HepG2 (cell line): ENCODE data around the gene MFSD6. TPM values are rescaled to one million over a fixed set of nuclear protein-coding genes. Genes with fewer than 3 reads are reported as not detected.

Source experiments
- ATAC-seq: fragments of 200-7000 bp; cut with Tn5 transposase; 3 replicates; pipeline ENCODE4 v1.9.1; 2020; ENCODE audit warnings: mild to moderate bottlenecking, moderate library complexity
- BruUV-seq: library from RNA; stranded (reverse); fragments of 400-500 nt; replicated peaks from 2 replicates; lab custom pipeline; 2021; lab: Mats Ljungman, UMichigan
- CTCF ChIA-PET: fragments of 300-600 bp; formaldehyde crosslinking; extraction: SDS; loops from one replicate; lab custom pipeline; 2021; ENCODE audit warnings: low total read pairs, inconsistent platforms, low intra/inter-chr PET ratio; lab: Yijun Ruan, JAX
- POLR2A ChIA-PET: fragments of 350-600 bp; sonication (Branson Sonifier 250); formaldehyde crosslinking; loops from one replicate; lab custom pipeline; 2020; ENCODE audit warnings: antibody characterized with exemption, inconsistent platforms; lab: Yijun Ruan, JAX
- DNase-seq: peaks from one replicate; pipeline ENCODE4 v3.0.0-alpha.2; 2015; ENCODE audit warnings: low spot score
- FAIRE-seq: peaks from 3 replicates; lab custom pipeline; 2011; peaks lifted over from hg19 to GRCh38; lab: Jason Lieb, UNC
- H2AFZ ChIP-seq: one replicate; pipeline ENCODE4 v1.6.1; 2011; ENCODE audit warnings: low read length, inconsistent platforms
- H3K27ac ChIP-seq: fragments of 300-600 bp; 3 replicates; pipeline ENCODE4 v1.8.0; 2011; ENCODE audit warnings: mixed run types, mild to moderate bottlenecking, mixed read lengths, low read length, inconsistent platforms; ENCODE audit not compliant: insufficient read depth; ENCODE audit errors: extremely low read length
- H3K27me3 ChIP-seq, 2 experiments: fragments of 200-600 bp in 1 of 2; 2 replicates in 1 of 2; 3 replicates in 1 of 2; pipeline versions ENCODE4 v1.6.0 to v1.8.0; 2011; ENCODE audit warnings: low read length in 2 of 2, mild to moderate bottlenecking in 2 of 2, moderate library complexity in 2 of 2, inconsistent platforms in 1 of 2; ENCODE audit not compliant: insufficient read depth in 2 of 2, control insufficient read depth in 1 of 2
- H3K36me3 ChIP-seq, 2 experiments: fragments of 200-600 bp in 1 of 2; replicated peaks in 1 of 2; 2 replicates in 1 of 2; 3 replicates in 1 of 2; pipeline versions ENCODE4 v1.5.1 to v1.8.0; 2011; ENCODE audit warnings: low read length in 2 of 2, inconsistent platforms in 1 of 2; ENCODE audit not compliant: insufficient read depth in 2 of 2, control insufficient read depth in 1 of 2
- H3K4me1 ChIP-seq: 2 replicates; pipeline ENCODE4 v1.5.1; 2012; ENCODE audit warnings: low read length, inconsistent platforms; ENCODE audit not compliant: insufficient read depth
- H3K4me2 ChIP-seq: 2 replicates; pipeline ENCODE4 v1.6.0; 2011; ENCODE audit warnings: low read depth, low read length, inconsistent platforms
- H3K4me3 ChIP-seq, 3 experiments: fragments of 200-600 bp in 1 of 3; sonication (generic), shearing (Covaris generic) in 1 of 3; replicated peaks in 1 of 3; 2 replicates each; pipeline ENCODE4 v1.5.1; 2011 to 2016; ENCODE audit warnings: low read length in 3 of 3, inconsistent platforms in 2 of 3, low read depth in 2 of 3, mild to moderate bottlenecking in 2 of 3, control low read depth in 1 of 3, mixed read lengths in 1 of 3; ENCODE audit not compliant: insufficient read depth in 1 of 3
- H3K79me2 ChIP-seq: one replicate; pipeline ENCODE4 v1.6.1; 2011; ENCODE audit warnings: low read length, inconsistent platforms; ENCODE audit not compliant: insufficient read depth
- H3K9ac ChIP-seq: 2 replicates; pipeline ENCODE4 v1.6.0; 2011; ENCODE audit warnings: mild to moderate bottlenecking, low read depth, low read length, inconsistent platforms; ENCODE audit not compliant: insufficient read depth
- H3K9me3 ChIP-seq: 2 replicates; pipeline ENCODE4 v1.5.1; 2012; ENCODE audit warnings: mild to moderate bottlenecking, low read length
- H4K20me1 ChIP-seq: 2 replicates; pipeline ENCODE4 v1.6.0; 2011; ENCODE audit warnings: inconsistent platforms, mild to moderate bottlenecking, low read length, moderate library complexity; ENCODE audit not compliant: insufficient read depth
- CCDC6 ChIP-seq: sonication (generic); formaldehyde crosslinking; IDR thresholded peaks from 2 replicates; pipeline ENCODE4 v1.8.1; 2022; ENCODE audit warnings: mild to moderate bottlenecking, missing genetic modification reagents, moderate library complexity
- MAFG ChIP-seq: sonication (generic); formaldehyde crosslinking; IDR thresholded peaks from 2 replicates; pipeline ENCODE4 v1.5.1; 2020; ENCODE audit warnings: mild to moderate bottlenecking, missing genetic modification reagents
- NCOR1 ChIP-seq: fragments of 200-600 bp; sonication (generic); IDR thresholded peaks from 2 replicates; pipeline ENCODE4 v1.7.0; 2017; ENCODE audit warnings: antibody characterized with exemption, low read length, borderline replicate concordance
- NFKBIZ ChIP-seq: IDR thresholded peaks from 2 replicates; pipeline ENCODE4 v1.6.1; 2018; ENCODE audit warnings: missing genetic modification reagents, missing compliant biosample characterization
- PBX3 ChIP-seq: sonication (generic); formaldehyde crosslinking; IDR thresholded peaks from 2 replicates; pipeline ENCODE4 v1.8.1; 2023; ENCODE audit warnings: missing genetic modification reagents, inconsistent platforms, borderline replicate concordance
- TIGD3 ChIP-seq: sonication (generic); formaldehyde crosslinking; IDR thresholded peaks from 2 replicates; pipeline ENCODE4 v1.5.1; 2020; ENCODE audit warnings: mild to moderate bottlenecking, missing genetic modification reagents, borderline replicate concordance
- YEATS2 ChIP-seq: sonication (generic); formaldehyde crosslinking; IDR thresholded peaks from 2 replicates; pipeline ENCODE4 v1.4.0; 2020; ENCODE audit warnings: missing genetic modification reagents, borderline replicate concordance
- ZBTB8A ChIP-seq: sonication (generic); formaldehyde crosslinking; IDR thresholded peaks from 2 replicates; pipeline ENCODE4 v1.4.0; 2020; ENCODE audit warnings: mild to moderate bottlenecking, low read depth, missing genetic modification reagents, borderline replicate concordance
- ZFX ChIP-seq: sonication (generic); formaldehyde crosslinking; IDR thresholded peaks from 2 replicates; pipeline ENCODE4 v1.4.0; 2020; ENCODE audit warnings: mild to moderate bottlenecking, low read depth, missing genetic modification reagents, moderate library complexity
- ZNF577 ChIP-seq: sonication (generic); formaldehyde crosslinking; IDR thresholded peaks from 2 replicates; pipeline ENCODE4 v1.4.0; 2020; ENCODE audit warnings: mild to moderate bottlenecking, low read depth, missing genetic modification reagents, borderline replicate concordance
- ZNF597 ChIP-seq: sonication (generic); formaldehyde crosslinking; IDR thresholded peaks from 2 replicates; pipeline ENCODE4 v1.5.0; 2020; ENCODE audit warnings: missing genetic modification reagents
- ZNF768 ChIP-seq: sonication (generic); formaldehyde crosslinking; IDR thresholded peaks from 2 replicates; pipeline ENCODE4 v1.4.0; 2020; ENCODE audit warnings: missing genetic modification reagents
- in situ Hi-C: cut with HindIII; loops from 2 replicates; pipeline ENCODE4 v1.10.0; 2017; ENCODE audit warnings: low pct_unique_long_range_greater_than_20kb; ENCODE audit not compliant: extremely low pct_ligation_motif_present
- intact Hi-C: fragments of 100-400 bp; cut with micrococcal nuclease; formaldehyde crosslinking; loops from one replicate; pipeline ENCODE4 v1.10.0; 2022; ENCODE audit not compliant: unreplicated experiment
- polyA plus RNA-seq, 8 experiments: library from polyadenylated mRNA; depleted of rRNA in 3 of 8; stranded (reverse) in 7 of 8; unstranded in 1 of 8; fragments of >200 nt; fragmentation: Illumina TruSeq in 4 of 8; extraction: Trizol in 4 of 8; gene quantifications; 2 replicates each; pipeline versions ENCODE4 v1.2.1 to v1.2.3, GENCODE V29; 2011 to 2016; ENCODE audit warnings: low read depth in 4 of 8, missing spikeins in 1 of 8, mixed read lengths in 1 of 8; ENCODE audit not compliant: insufficient read depth in 1 of 8
- total RNA-seq, 5 experiments: library from RNA; depleted of rRNA; stranded (reverse); fragments of >200 nt; fragmentation: Illumina TruSeq; extraction: Trizol; gene quantifications; 2 replicates each; pipeline ENCODE4 v1.2.3, GENCODE V29; 2016; ENCODE audit warnings: low read depth in 1 of 5
- TF ChIP-seq, protein P1 (sequence below): sonication (generic); formaldehyde crosslinking; IDR thresholded peaks from 2 replicates; pipeline ENCODE4 v1.8.1; 2023; ENCODE audit warnings: mild to moderate bottlenecking, inconsistent platforms, moderate library complexity, missing genetic modification reagents, borderline replicate concordance
- TF ChIP-seq, protein P2 (sequence below): sonication (generic); formaldehyde crosslinking; conservative IDR thresholded peaks from 2 replicates; pipeline ENCODE4 v1.8.1; 2023; ENCODE audit warnings: missing genetic modification reagents

Gene MFSD6
- total and polyA plus RNA-seq, 2 of the 13 experiments (the other 11 are each of a cell fraction or from before 2014, with no cell fraction given): 0.92 to 1.4 TPM

GRCh38 chr2:190360561-190360960 lies 47.6 kb upstream of the MFSD6 start:
- Histone ChIP-seq H3K4me1 (peaks cover 41% of the 10 kb centered on the region), H4K20me1 (no peaks in the 10 kb centered on the region), H3K4me3 (no peak overlapping the region), H3K79me2 (no peaks in the 10 kb centered on the region), H3K27ac (no peak overlapping the region), H3K4me2 (no peak overlapping the region; the same call in 1 of the 2 replicates), H3K27me3 (no peaks in the 10 kb centered on the region), H2AFZ (no peak overlapping the region), H3K9me3 (no peaks in the 10 kb centered on the region), H3K9ac (no peak overlapping the region), H3K36me3 (no peaks in the 10 kb centered on the region; a peak in 1 of 5 replicates)
- FAIRE-seq (no peak), DNase-seq (no peak), ATAC-seq (no peak)
- intact Hi-C loops (no loop called here), in situ Hi-C loops (no loop called here)
- CTCF ChIA-PET: no interaction called here
- BruUV-seq: no TSS peak
- POLR2A ChIA-PET: interaction anchor here (0.7 kb wide), 1 partner anchor 278 kb away, joined by 3 read pairs; no protein-coding TSS in a partner anchor
- no peak for TF ChIP-seq ZBTB8A (CRISPR knock-in tag)
- no peak for TF ChIP-seq ZNF597 (CRISPR knock-in tag)
- TF ChIP-seq ZFX (CRISPR knock-in tag): no peak
- no peak for TF ChIP-seq ZNF768
- no peak for TF ChIP-seq NFKBIZ
- TF ChIP-seq, protein P1, sequence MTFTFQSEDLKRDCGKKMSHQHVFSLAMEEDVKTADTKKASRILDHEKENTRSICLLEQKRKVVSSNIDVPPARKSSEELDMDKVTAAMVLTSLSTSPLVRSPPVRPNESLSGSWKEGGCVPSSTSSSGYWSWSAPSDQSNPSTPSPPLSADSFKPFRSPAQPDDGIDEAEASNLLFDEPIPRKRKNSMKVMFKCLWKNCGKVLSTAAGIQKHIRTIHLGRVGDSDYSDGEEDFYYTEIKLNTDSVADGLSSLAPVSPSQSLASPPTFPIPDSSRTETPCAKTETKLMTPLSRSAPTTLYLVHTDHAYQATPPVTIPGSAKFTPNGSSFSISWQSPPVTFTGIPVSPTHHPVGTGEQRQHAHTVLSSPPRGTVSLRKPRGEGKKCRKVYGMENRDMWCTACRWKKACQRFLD (CRISPR knock-in tag): no peak
- TF ChIP-seq YEATS2 (CRISPR knock-in tag): no peak
- TF ChIP-seq ZNF577 (CRISPR knock-in tag): no peak
- no peak for TF ChIP-seq CCDC6 (CRISPR knock-in tag)
- no peak for TF ChIP-seq NCOR1
- TF ChIP-seq, protein P2, sequence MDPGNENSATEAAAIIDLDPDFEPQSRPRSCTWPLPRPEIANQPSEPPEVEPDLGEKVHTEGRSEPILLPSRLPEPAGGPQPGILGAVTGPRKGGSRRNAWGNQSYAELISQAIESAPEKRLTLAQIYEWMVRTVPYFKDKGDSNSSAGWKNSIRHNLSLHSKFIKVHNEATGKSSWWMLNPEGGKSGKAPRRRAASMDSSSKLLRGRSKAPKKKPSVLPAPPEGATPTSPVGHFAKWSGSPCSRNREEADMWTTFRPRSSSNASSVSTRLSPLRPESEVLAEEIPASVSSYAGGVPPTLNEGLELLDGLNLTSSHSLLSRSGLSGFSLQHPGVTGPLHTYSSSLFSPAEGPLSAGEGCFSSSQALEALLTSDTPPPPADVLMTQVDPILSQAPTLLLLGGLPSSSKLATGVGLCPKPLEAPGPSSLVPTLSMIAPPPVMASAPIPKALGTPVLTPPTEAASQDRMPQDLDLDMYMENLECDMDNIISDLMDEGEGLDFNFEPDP (CRISPR knock-in tag): no peak
- no peak for TF ChIP-seq MAFG (CRISPR knock-in tag)
- TF ChIP-seq PBX3 (CRISPR knock-in tag): no peak
- TF ChIP-seq TIGD3 (CRISPR knock-in tag): no peak
